Skin epidermis (tissue), 12 donors: Measurements from ENCODE around the gene MAOB.
A peak's percentile ranks its signal among the peaks of the same experiment; 100 is the strongest.
"Not testable (repeated sequence)": the region's sequence is repeated elsewhere in the genome, so short reads cannot be mapped to it uniquely, and the experiment has no call there.

Experiments
- H3K27ac ChIP-seq, 21 experiments: fragments of 200-600 bp; sonication (generic) in 11 of 21; one replicate each; pipeline ENCODE4 v1.5.0; 2020; ENCODE audit warnings: mild to moderate bottlenecking in 3 of 21, inconsistent platforms in 2 of 21, moderate library complexity in 2 of 21
- H3K4me3 ChIP-seq, 7 experiments: fragments of 200-600 bp; sonication (generic) in 2 of 7; one replicate each; pipeline ENCODE4 v1.5.0; 2020; ENCODE audit warnings: inconsistent platforms in 2 of 7, mild to moderate bottlenecking in 2 of 7, moderate library complexity in 1 of 7

MAOB gene

GRCh38 chrX:43804021-43804420, 78.2 kb downstream of the MAOB start:
- H3K4me3 ChIP-seq = no peak overlapping the region
- no peak overlapping the region for H3K27ac ChIP-seq

GRCh38 chrX:43785930-43786591, 96.2 kb downstream of the MAOB start:
- no peak overlapping the region for H3K4me3 ChIP-seq
- H3K27ac ChIP-seq = no peak overlapping the region

GRCh38 chrX:43758044-43758443, 124.2 kb downstream of the MAOB start:
- Histone ChIP-seq H3K27ac (no peak overlapping the region), H3K4me3 (no peak overlapping the region)

- H3K27ac ChIP-seq = no peak overlapping the region
- no peak overlapping the region for H3K4me3 ChIP-seq
These were observed 126.2 kb downstream of the MAOB start for GRCh38 chrX:43756076-43756475.

GRCh38 chrX:43753637-43754036, 128.6 kb downstream of the MAOB start:
- Histone ChIP-seq H3K27ac (no peak overlapping the region), H3K4me3 (no peak overlapping the region)

- no peak overlapping the region for H3K27ac ChIP-seq
These were observed 132.0 kb downstream of the MAOB start for GRCh38 chrX:43750248-43750676.

GRCh38 chrX:43747476-43747875, 134.8 kb downstream of the MAOB start:
- Histone ChIP-seq H3K27ac (no peak overlapping the region), H3K4me3 (no peak overlapping the region)

More at GRCh38 chrX:43750248-43750676, 132.0 kb downstream of the MAOB start:
- H3K4me3 ChIP-seq = no peak overlapping the region

GRCh38 chrX:43745938-43746721, 136.1 kb downstream of the MAOB start:
- Histone ChIP-seq H3K4me3 (no peak overlapping the region), H3K27ac (no peak overlapping the region)

GRCh38 chrX:43744284-43744683, 138.0 kb downstream of the MAOB start:
- H3K27ac ChIP-seq = no peak overlapping the region
- H3K4me3 ChIP-seq = no peak overlapping the region

GRCh38 chrX:43743100-43743822, 139.0 kb downstream of the MAOB start:
- H3K27ac ChIP-seq = no peak overlapping the region
- H3K4me3 ChIP-seq = no peak overlapping the region

- peak overlapping the region in 2 of 21 experiments; percentile 1 to 6 for H3K27ac ChIP-seq
- no peak overlapping the region for H3K4me3 ChIP-seq
These were observed 140.2 kb downstream of the MAOB start for GRCh38 chrX:43741843-43742573.

- Histone ChIP-seq H3K27ac (no peak overlapping the region), H3K4me3 (no peak overlapping the region)
These were observed 146.3 kb downstream of the MAOB start for GRCh38 chrX:43735957-43736356.

GRCh38 chrX:43735534-43735933, 146.7 kb downstream of the MAOB start:
- Histone ChIP-seq H3K27ac (no peak overlapping the region), H3K4me3 (no peak overlapping the region)

- Histone ChIP-seq H3K27ac (no peak overlapping the region), H3K4me3 (no peak overlapping the region)
These were observed 147.8 kb downstream of the MAOB start for GRCh38 chrX:43734444-43734843.

- no peak overlapping the region for H3K27ac ChIP-seq
- no peak overlapping the region for H3K4me3 ChIP-seq
These were observed 148.6 kb downstream of the MAOB start for GRCh38 chrX:43733699-43734098.

- no peak overlapping the region for H3K27ac ChIP-seq
- H3K4me3 ChIP-seq = no peak overlapping the region
These were observed 151.2 kb downstream of the MAOB start for GRCh38 chrX:43731086-43731485.

GRCh38 chrX:43728966-43729365, 153.3 kb downstream of the MAOB start:
- no peak overlapping the region for H3K4me3 ChIP-seq
- H3K27ac ChIP-seq = no peak overlapping the region

- no peak overlapping the region for H3K4me3 ChIP-seq
- no peak overlapping the region for H3K27ac ChIP-seq
These were observed 154.2 kb downstream of the MAOB start for GRCh38 chrX:43728002-43728401.

- not testable (repeated sequence) for H3K27ac ChIP-seq
These were observed 155.0 kb downstream of the MAOB start for GRCh38 chrX:43727254-43727653.

GRCh38 chrX:43725227-43725626, 157.0 kb downstream of the MAOB start:
- H3K27ac ChIP-seq, H3K4me3 ChIP-seq: not testable (repeated sequence)

More at GRCh38 chrX:43727254-43727653, 155.0 kb downstream of the MAOB start:
- H3K4me3 ChIP-seq = not testable (repeated sequence)
